Left kidney (tissue), 2 donors: ENCODE data around the gene NT5C2. TPM values are rescaled to one million over a fixed set of nuclear protein-coding genes. Genes with fewer than 3 reads are reported as not detected.
"Not testable (repeated sequence)": the region's sequence is repeated elsewhere in the genome, so short reads cannot be mapped to it uniquely, and the experiment has no call there.

Experiments
- DNase-seq: peaks from one replicate; pipeline ENCODE4 v3.0.0-alpha.2; 2013
- polyA plus RNA-seq: library from polyadenylated mRNA; unstranded; fragments of 120-200 nt; gene quantifications from one replicate; pipeline ENCODE4 v1.2.1, GENCODE V29; 2013; ENCODE audit not compliant: insufficient read length

NT5C2 gene
- polyA plus RNA-seq, 1 donor: 139 TPM

DNA sequence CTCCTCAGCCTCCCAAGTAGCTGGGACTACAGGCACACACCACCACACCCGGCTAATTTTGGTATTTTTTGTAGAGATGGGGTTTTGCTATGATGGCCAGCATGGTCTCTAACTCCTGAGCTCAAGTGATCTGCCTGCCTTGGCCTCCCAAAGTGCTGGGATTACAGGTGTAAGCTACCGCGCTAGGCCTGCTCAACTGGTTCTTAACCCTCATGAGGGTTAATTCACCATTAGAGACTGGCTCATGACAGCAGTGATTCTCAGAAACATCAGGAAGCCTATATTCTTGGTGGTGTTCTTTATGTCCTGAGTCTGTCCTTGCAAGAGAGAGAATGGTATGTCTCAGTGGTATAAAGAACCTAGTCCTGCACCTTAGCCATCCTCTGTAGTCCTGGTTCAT lies 10.4 kb upstream of the NT5C2 start:
- no peak for DNase-seq

- no peak for DNase-seq
Observed at GRCh38 chr10:103202319-103202718, 9.2 kb upstream of the NT5C2 start.

- no peak for DNase-seq
Observed at GRCh38 chr10:103199488-103199887, 6.4 kb upstream of the NT5C2 start.

- no peak for DNase-seq
Observed at GRCh38 chr10:103198648-103199047, 5.6 kb upstream of the NT5C2 start.

DNA sequence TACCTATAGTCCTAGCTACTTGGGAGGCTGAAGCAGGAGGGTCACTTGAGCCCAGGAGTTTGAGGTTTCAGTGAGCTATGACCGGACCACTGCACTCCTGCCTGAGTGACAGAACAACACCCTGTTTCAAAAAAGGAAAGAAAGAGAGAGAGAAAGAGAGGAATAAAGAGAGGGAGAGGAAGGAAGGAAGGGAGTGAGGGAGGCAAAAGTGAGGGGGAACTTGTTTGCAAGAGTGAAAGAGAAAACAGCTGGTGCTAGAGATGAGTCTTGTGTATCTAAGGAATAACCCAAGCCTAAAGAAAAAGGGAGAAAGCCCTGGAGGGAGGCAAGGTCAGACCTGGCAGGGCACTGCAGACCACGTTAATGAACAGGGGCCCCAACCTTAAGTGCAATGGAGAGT lies 4.8 kb upstream of the NT5C2 start:
- no peak for DNase-seq

- no peak for DNase-seq
Observed at GRCh38 chr10:103197174-103197573, 4.1 kb upstream of the NT5C2 start.

DNA sequence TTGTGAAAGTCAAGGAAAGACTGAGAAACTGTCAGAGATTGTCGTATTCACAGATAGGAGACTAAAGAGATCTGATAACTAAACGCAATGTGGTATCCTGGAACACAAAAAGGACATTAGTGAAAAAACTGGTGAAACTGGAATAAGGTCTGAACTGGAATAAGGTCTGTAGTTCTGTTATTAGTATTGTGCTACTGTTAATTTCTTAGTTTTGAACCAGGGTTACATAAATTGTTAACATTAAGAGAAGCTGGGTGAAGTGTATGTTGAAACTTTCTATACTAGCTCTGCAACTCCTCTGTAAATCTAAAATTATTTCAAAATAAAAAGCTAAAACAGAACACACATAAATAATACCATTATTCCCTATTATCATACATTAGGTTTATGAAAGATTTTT lies 3.4 kb upstream of the NT5C2 start:
- no peak for DNase-seq

- no peak for DNase-seq
Observed at GRCh38 chr10:103193820-103194529, 903 bp upstream of the NT5C2 start.

GRCh38 chr10:103192451-103193106 lies 493 bp downstream of the NT5C2 start:
- peak; percentile 70 for DNase-seq

GRCh38 chr10:103192089-103192450 lies 1.0 kb downstream of the NT5C2 start:
- no peak for DNase-seq

DNA sequence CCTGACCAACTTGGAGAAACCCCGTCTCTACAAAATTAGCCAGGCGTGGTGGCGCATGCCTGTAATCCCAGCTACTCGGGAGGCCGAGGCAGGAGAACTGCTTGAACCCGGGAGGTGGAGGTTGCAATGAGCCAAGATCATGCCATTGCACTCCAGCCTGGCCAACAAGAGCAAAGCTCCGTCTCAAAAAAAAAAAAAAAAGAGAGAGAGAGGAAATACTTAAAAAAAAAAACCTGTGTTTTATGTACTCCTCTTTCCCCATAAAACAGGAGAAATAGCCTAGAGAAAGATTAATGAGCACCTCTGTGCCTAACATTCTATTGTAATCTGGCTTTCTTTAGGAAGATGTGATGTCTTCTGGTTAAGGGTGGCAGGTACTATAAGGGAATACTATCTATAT lies 1.9 kb downstream of the NT5C2 start:
- DNase-seq: not testable (repeated sequence)

DNA sequence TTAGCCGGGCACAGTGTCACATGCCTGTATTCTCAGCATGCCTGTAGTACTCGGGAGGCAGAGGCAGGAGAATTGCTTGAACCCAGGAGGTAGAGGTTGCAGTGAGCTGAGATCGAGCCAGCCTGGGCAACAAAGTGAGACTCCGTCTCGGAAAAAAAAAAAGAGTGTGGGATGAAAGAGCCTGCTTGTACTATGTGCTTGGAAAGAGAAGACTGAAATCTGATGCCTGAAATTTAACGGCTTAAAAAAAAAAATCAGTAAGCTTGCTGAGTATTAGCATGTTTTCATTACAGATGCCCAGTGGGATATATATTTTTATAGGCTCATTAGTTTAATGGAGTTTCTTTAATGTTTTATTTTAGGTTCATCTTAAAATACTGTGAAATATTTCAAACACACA lies 4.2 kb downstream of the NT5C2 start:
- peak; percentile 42 for DNase-seq

GRCh38 chr10:103186128-103186527 lies 6.9 kb downstream of the NT5C2 start:
- no peak for DNase-seq

DNA sequence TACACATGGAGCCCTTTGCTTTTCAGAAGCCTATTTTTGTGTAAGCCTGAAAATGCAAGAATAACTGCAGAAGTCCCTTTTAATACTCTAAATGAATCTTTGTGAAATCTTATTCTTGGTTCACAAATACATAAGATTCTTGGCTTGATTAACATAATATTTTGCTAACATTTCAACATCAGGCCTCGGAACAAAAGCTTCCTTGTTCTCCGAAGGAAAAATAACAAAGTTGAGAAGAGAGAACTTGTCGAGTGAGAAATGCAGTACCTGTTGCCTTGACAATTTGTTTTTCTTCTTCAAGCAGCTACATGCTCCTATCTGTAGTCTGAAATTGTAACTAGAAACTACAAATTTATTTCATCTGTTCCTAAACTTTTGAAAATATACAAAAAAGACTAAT lies 8.5 kb downstream of the NT5C2 start:
- no peak for DNase-seq

DNA sequence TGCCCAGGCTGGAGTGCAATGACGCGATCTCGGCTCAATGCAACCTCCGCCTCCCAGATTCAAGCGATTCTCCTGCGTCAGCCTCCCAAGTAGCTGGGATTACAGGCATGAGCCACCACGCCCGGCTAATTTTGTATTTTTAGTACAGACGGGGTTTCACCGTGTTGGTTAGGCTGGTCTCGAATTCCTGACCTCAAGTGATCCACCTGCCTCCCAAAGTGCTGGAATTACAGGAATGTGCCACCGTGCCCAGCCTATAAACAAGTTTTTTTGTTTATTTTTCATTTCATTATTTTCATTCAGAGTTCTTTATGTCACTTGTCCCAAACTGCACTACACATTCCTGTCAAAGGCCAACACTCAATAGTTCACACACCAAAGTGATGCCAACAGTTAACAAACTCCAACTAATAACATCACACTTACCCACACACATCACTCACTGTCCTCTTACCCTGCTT lies 9.1 kb downstream of the NT5C2 start:
- not testable (repeated sequence) for DNase-seq

- DNase-seq: no peak
Observed at GRCh38 chr10:103181244-103181643, 11.8 kb downstream of the NT5C2 start.

- no peak for DNase-seq
Observed at GRCh38 chr10:103180491-103180890, 12.6 kb downstream of the NT5C2 start.

- DNase-seq: no peak
Observed at GRCh38 chr10:103177123-103177522, 15.9 kb downstream of the NT5C2 start.

GRCh38 chr10:103175580-103176285 lies 17.3 kb downstream of the NT5C2 start:
- DNase-seq: no peak

DNA sequence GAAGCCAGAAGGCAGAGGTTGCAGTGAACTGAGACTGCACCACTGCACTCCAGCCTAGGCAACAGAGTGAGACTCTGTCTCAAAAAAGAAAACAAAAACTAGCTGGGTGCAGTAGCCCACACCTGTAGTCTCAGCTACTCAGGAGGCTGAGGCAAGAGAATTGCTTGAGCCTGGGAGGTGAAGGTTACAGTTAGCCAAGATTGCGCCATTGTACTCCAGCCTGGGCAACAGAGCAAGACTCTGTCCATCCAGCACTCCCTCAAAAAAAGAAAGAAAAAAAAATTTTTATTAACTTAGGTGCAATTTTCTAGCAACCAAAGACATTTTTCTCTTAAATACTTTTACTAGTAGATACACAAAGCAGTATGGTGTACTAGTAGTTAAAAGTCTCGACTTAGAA lies 18.7 kb downstream of the NT5C2 start:
- DNase-seq: not testable (repeated sequence)

- DNase-seq: no peak
Observed at GRCh38 chr10:103171278-103171677, 21.8 kb downstream of the NT5C2 start.

DNA sequence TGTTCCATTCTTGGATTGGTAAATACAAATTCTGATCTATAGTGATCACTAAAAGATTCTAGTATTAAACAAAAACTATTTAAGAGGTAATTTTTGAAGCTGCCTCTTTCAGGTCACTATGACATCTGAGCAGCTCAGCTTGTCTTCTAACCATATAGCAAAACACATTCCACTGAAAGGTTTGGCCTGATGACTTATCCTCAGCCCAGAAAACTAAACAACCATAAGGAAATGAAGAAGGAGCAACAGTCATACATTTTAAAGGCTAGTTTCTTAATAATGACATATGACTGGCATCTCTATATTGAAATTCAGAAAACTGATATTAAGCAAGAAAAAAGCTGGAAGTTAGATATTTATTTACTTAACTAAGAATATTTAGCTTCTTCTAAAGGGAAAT lies 24.6 kb downstream of the NT5C2 start:
- DNase-seq: no peak

GRCh38 chr10:103167554-103167953 lies 25.5 kb downstream of the NT5C2 start:
- DNase-seq: not testable (repeated sequence)
